Type B pancreatic cell (in vitro differentiated cells): ENCODE measurements around the gene ADORA1. TPM values are rescaled to one million over a fixed set of nuclear protein-coding genes. Genes with fewer than 3 reads are reported as not detected.

Experiments used
- DNase-seq: peaks from one replicate; pipeline ENCODE4 v3.0.0; 2021; ENCODE audit warnings: mixed read lengths; ENCODE audit not compliant: unreplicated experiment; ENCODE audit errors: extremely low spot score
- H3K27ac Mint-ChIP-seq: 2 replicates; pipeline ENCODE4 v1.8.0; 2021; ENCODE audit warnings: mild to moderate bottlenecking, mixed read lengths
- H3K27me3 Mint-ChIP-seq: 2 replicates; pipeline ENCODE4 v1.8.0; 2021; ENCODE audit warnings: mixed read lengths
- H3K36me3 Mint-ChIP-seq: 2 replicates; pipeline ENCODE4 v1.8.0; 2021; ENCODE audit warnings: mixed read lengths
- H3K4me1 Mint-ChIP-seq: one replicate; pipeline ENCODE4 v1.8.0; 2021; ENCODE audit warnings: mixed read lengths; ENCODE audit not compliant: unreplicated experiment
- H3K4me3 Mint-ChIP-seq: 2 replicates; pipeline ENCODE4 v1.8.0; 2021; ENCODE audit warnings: mild to moderate bottlenecking, mixed read lengths
- H3K9me3 Mint-ChIP-seq: 2 replicates; pipeline ENCODE4 v1.8.0; 2021; ENCODE audit warnings: mixed read lengths
- CTCF ChIP-seq: fragments of 200-600 bp; sonication (generic); conservative IDR thresholded peaks from 2 replicates; pipeline ENCODE4 v1.5.0; 2021; ENCODE audit warnings: antibody characterized with exemption, mild to moderate bottlenecking
- total RNA-seq: library from RNA; stranded (reverse); gene quantifications from 2 replicates; pipeline ENCODE4 v1.2.1, GENCODE V29; 2021; ENCODE audit warnings: low replicate concordance

The ADORA1 gene
- total RNA-seq, 1 donor from 2014 or later, result 2.7 TPM

- Mint-ChIP-seq H3K4me1 (peaks cover 14% of the 10 kb centered on the region), H3K9me3 (no peaks in the 10 kb centered on the region), H3K4me3 (no peak overlapping the region), H3K27me3 (peaks cover 12% of the 10 kb centered on the region), H3K27ac (no peak overlapping the region), H3K36me3 (no peaks in the 10 kb centered on the region)
- no peak for DNase-seq
- TF ChIP-seq CTCF, result no peak
Measured at GRCh38 chr1:203190949-203191348, 63.4 kb downstream of the ADORA1 start.

- no peak for DNase-seq
- Mint-ChIP-seq H3K36me3 (no peaks in the 10 kb centered on the region), H3K27me3 (peaks cover 21% of the 10 kb centered on the region), H3K9me3 (peaks cover 3% of the 10 kb centered on the region), H3K4me3 (no peak overlapping the region), H3K27ac (no peak overlapping the region), H3K4me1 (no peaks in the 10 kb centered on the region)
- peak; percentile 24 for TF ChIP-seq CTCF
Measured at GRCh38 chr1:203196371-203196770, 68.8 kb downstream of the ADORA1 start.

GRCh38 chr1:203197625-203198024 lies 70.1 kb downstream of the ADORA1 start:
- no peak overlapping the region for H3K4me3 Mint-ChIP-seq
- H3K4me1 Mint-ChIP-seq, result peaks cover 3% of the 10 kb centered on the region
- no peak for DNase-seq
- no peak for TF ChIP-seq CTCF
- H3K27me3 Mint-ChIP-seq, result peaks cover 26% of the 10 kb centered on the region
- H3K36me3 Mint-ChIP-seq, result no peaks in the 10 kb centered on the region
- no peak overlapping the region for H3K27ac Mint-ChIP-seq
- H3K9me3 Mint-ChIP-seq, result peaks cover 4% of the 10 kb centered on the region

GRCh38 chr1:203199002-203199401 lies 71.5 kb downstream of the ADORA1 start:
- H3K27me3 Mint-ChIP-seq, result peaks cover 26% of the 10 kb centered on the region

DNA sequence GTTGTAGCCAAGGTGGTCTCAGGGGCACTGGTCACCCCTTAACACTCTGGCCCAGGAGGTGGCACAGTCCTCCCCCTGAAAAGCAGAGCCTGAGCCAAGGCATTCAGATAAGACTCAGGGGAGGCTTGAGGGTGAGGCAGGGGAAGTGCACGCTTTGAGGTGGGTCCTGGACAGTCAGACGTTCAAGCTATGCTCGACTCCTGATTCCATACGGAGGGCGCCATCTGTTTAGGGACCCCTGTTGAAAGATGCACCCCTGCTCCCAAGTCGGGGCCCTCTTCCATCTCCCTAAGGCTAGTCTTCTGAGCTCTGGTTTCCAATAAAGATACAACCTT lies 71.9 kb downstream of the ADORA1 start:
- no peak for DNase-seq
- peaks cover 3% of the 10 kb centered on the region for H3K4me1 Mint-ChIP-seq
- H3K36me3 Mint-ChIP-seq, result no peaks in the 10 kb centered on the region
- no peak overlapping the region for H3K27ac Mint-ChIP-seq
- peaks cover 26% of the 10 kb centered on the region for H3K27me3 Mint-ChIP-seq
- TF ChIP-seq CTCF, result no peak
- peaks cover 4% of the 10 kb centered on the region for H3K9me3 Mint-ChIP-seq
- H3K4me3 Mint-ChIP-seq, result no peak overlapping the region

More at GRCh38 chr1:203199002-203199401, 71.5 kb downstream of the ADORA1 start:
- no peak overlapping the region for H3K4me3 Mint-ChIP-seq
- no peak overlapping the region for H3K27ac Mint-ChIP-seq
- no peak for TF ChIP-seq CTCF
- peaks cover 3% of the 10 kb centered on the region for H3K4me1 Mint-ChIP-seq
- no peak for DNase-seq
- H3K36me3 Mint-ChIP-seq, result no peaks in the 10 kb centered on the region
- peaks cover 4% of the 10 kb centered on the region for H3K9me3 Mint-ChIP-seq
